Left ventricle myocardium inferior (tissue), 1 donor: ENCODE results near the gene ABCC3. TPM values are rescaled to one million over a fixed set of nuclear protein-coding genes. Genes with fewer than 3 reads are reported as not detected.

Experiments used
- DNase-seq: peaks from one replicate; pipeline ENCODE4 v3.0.0-alpha.2; 2020
- H3K27ac ChIP-seq: fragments of 200-600 bp; replicated peaks from 2 replicates; pipeline ENCODE4 v1.8.0; 2021
- H3K27me3 ChIP-seq: fragments of 200-600 bp; 2 replicates; pipeline ENCODE4 v1.8.0; 2021; ENCODE audit warnings: low read depth
- H3K36me3 ChIP-seq: fragments of 200-600 bp; 2 replicates; pipeline ENCODE4 v1.8.0; 2021
- H3K4me1 ChIP-seq: fragments of 200-600 bp; 2 replicates; pipeline ENCODE4 v1.8.0; 2021
- H3K4me3 ChIP-seq: fragments of 200-600 bp; 2 replicates; pipeline ENCODE4 v1.8.0; 2021; ENCODE audit warnings: mild to moderate bottlenecking, moderate library complexity
- H3K9me3 ChIP-seq: fragments of 200-600 bp; replicated peaks from 2 replicates; pipeline ENCODE4 v1.8.0; 2021
- CTCF ChIP-seq: fragments of 200-600 bp; IDR thresholded peaks from 2 replicates; pipeline ENCODE4 v1.8.0; 2021; ENCODE audit warnings: antibody characterized with exemption, mild to moderate bottlenecking, borderline replicate concordance
- intact Hi-C: fragments of 100-400 bp; cut with micrococcal nuclease; formaldehyde crosslinking; loops from one replicate; pipeline ENCODE4 v1.11.0; 2022
- total RNA-seq: library from RNA; stranded (reverse); fragmentation: NEBNext Ultra II Directional; extraction: Animal tissue kit (Norgen Biotek cat#: 25700); gene quantifications from one replicate; pipeline ENCODE4 v1.2.1, GENCODE V29; 2021
- donor health status: DM: no; HTN: yes; CAD: no; lungs with severe emphysema.

Gene ABCC3
- total RNA-seq, 1 donor from 2014 or later = 0.88 TPM

- peak overlapping the region; percentile 48 for H3K27ac ChIP-seq
- H3K27me3 ChIP-seq = no peaks in the 10 kb centered on the region
- intact Hi-C loops = no loop called here
- H3K9me3 ChIP-seq = no peaks in the 10 kb centered on the region
- H3K4me1 ChIP-seq = peaks cover 31% of the 10 kb centered on the region
- DNase-seq = no peak
- no peak for TF ChIP-seq CTCF
- no peak overlapping the region for H3K4me3 ChIP-seq
- peaks cover 2% of the 10 kb centered on the region for H3K36me3 ChIP-seq
Observed at GRCh38 chr17:50687200-50688066, 52.8 kb downstream of the ABCC3 start.

- Histone ChIP-seq H3K27me3 (no peaks in the 10 kb centered on the region), H3K4me1 (peaks cover 31% of the 10 kb centered on the region), H3K27ac (no peak overlapping the region), H3K4me3 (no peak overlapping the region), H3K36me3 (peaks cover 10% of the 10 kb centered on the region), H3K9me3 (no peaks in the 10 kb centered on the region)
- no peak for TF ChIP-seq CTCF
- no peak for DNase-seq
- intact Hi-C loops = no loop called here
Observed at GRCh38 chr17:50688245-50688644, 53.6 kb downstream of the ABCC3 start.

GRCh38 chr17:50689251-50689650, 54.6 kb downstream of the ABCC3 start:
- Histone ChIP-seq H3K9me3 (no peaks in the 10 kb centered on the region), H3K4me3 (no peak overlapping the region), H3K36me3 (peaks cover 20% of the 10 kb centered on the region), H3K27ac (no peak overlapping the region), H3K4me1 (peaks cover 31% of the 10 kb centered on the region), H3K27me3 (no peaks in the 10 kb centered on the region)
- DNase-seq = no peak
- TF ChIP-seq CTCF = no peak
- intact Hi-C loops = no loop called here

GRCh38 chr17:50689956-50690886, 55.5 kb downstream of the ABCC3 start:
- H3K27ac ChIP-seq = no peak overlapping the region
- H3K9me3 ChIP-seq = no peaks in the 10 kb centered on the region
- intact Hi-C loops = loop anchor here (10.0 kb wide), 1 partner anchor 135 kb away; no protein-coding TSS in a partner anchor
- H3K36me3 ChIP-seq = peaks cover 30% of the 10 kb centered on the region
- DNase-seq = no peak
- no peaks in the 10 kb centered on the region for H3K27me3 ChIP-seq
- H3K4me3 ChIP-seq = no peak overlapping the region
- no peak for TF ChIP-seq CTCF
- peaks cover 36% of the 10 kb centered on the region for H3K4me1 ChIP-seq

- Histone ChIP-seq H3K36me3 (peaks cover 38% of the 10 kb centered on the region), H3K4me3 (no peak overlapping the region), H3K27ac (no peak overlapping the region), H3K27me3 (no peaks in the 10 kb centered on the region), H3K4me1 (peaks cover 44% of the 10 kb centered on the region), H3K9me3 (no peaks in the 10 kb centered on the region)
- intact Hi-C loops = loop anchor here (10.0 kb wide), 1 partner anchor 136 kb away; no protein-coding TSS in a partner anchor
- no peak for DNase-seq
- no peak for TF ChIP-seq CTCF
Observed at GRCh38 chr17:50690887-50691549, 56.3 kb downstream of the ABCC3 start.
